Transverse colon (tissue), 4 donors: ENCODE results near the gene BRCC3.

Experiments used
- CTCF ChIP-seq, 5 experiments: fragments of 200-600 bp in 3 of 5; fragments of 450-650 bp in 2 of 5; sonication (generic) in 3 of 5; IDR thresholded peaks; 1 replicate in 2 of 5; 2 replicates in 3 of 5; pipeline ENCODE4 v1.5.1; 2016 to 2017; ENCODE audit warnings: antibody characterized with exemption in 5 of 5, inconsistent platforms in 3 of 5, mild to moderate bottlenecking in 2 of 5, moderate library complexity in 1 of 5
- POLR2AphosphoS5 ChIP-seq, 3 donors: sonication (generic); formaldehyde crosslinking; IDR thresholded peaks; one replicate each; pipeline ENCODE4 v1.6.1; 2016; ENCODE audit warnings: antibody characterized with exemption in 3 of 3

GRCh38 chrX:155094468-155095061, 23.3 kb downstream of the BRCC3 start:
- TF ChIP-seq CTCF (IDR thresholded peaks at IDR 0.05): peak; percentile 32 to 58 (median 47)
- TF ChIP-seq POLR2AphosphoS5 (IDR thresholded peaks at IDR 0.05): no peak
